HG03064 (cell line): ENCODE measurements around the gene MSI2.

Source experiments
- ATAC-seq: cut with Tn5 transposase; IDR thresholded peaks from one replicate; pipeline ENCODE4 v1.9.1; 2021; ENCODE audit warnings: low read depth; ENCODE audit not compliant: unreplicated experiment

Gene MSI2

GRCh38 chr17:57713140-57713539 is 456.8 kb downstream of the MSI2 start:
- ATAC-seq = no peak

GRCh38 chr17:57714665-57715180 is 458.4 kb downstream of the MSI2 start:
- ATAC-seq = no peak

- ATAC-seq = no peak
Observed at GRCh38 chr17:57715981-57716380, 459.7 kb downstream of the MSI2 start.

GRCh38 chr17:57718878-57719277 is 462.6 kb downstream of the MSI2 start:
- no peak for ATAC-seq

GRCh38 chr17:57720386-57721035 is 464.2 kb downstream of the MSI2 start:
- ATAC-seq = no peak

- no peak for ATAC-seq
Observed at GRCh38 chr17:57721967-57722703, 465.8 kb downstream of the MSI2 start.

- ATAC-seq = no peak
Observed at GRCh38 chr17:57722704-57723043, 466.4 kb downstream of the MSI2 start.

GRCh38 chr17:57723427-57724025 is 467.2 kb downstream of the MSI2 start:
- ATAC-seq = no peak

- ATAC-seq = no peak
Observed at GRCh38 chr17:57724026-57724728, 467.9 kb downstream of the MSI2 start.

- no peak for ATAC-seq
Observed at GRCh38 chr17:57724729-57725125, 468.4 kb downstream of the MSI2 start.

- no peak for ATAC-seq
Observed at GRCh38 chr17:57726213-57726790, 470.0 kb downstream of the MSI2 start.

- ATAC-seq = no peak
Observed at GRCh38 chr17:57726838-57727237, 470.5 kb downstream of the MSI2 start.

- ATAC-seq = no peak
Observed at GRCh38 chr17:57727630-57728175, 471.4 kb downstream of the MSI2 start.

- no peak for ATAC-seq
Observed at GRCh38 chr17:57730026-57730701, 473.8 kb downstream of the MSI2 start.

- ATAC-seq = no peak
Observed at GRCh38 chr17:57732062-57732461, 475.7 kb downstream of the MSI2 start.

GRCh38 chr17:57733085-57733484 is 476.8 kb downstream of the MSI2 start:
- no peak for ATAC-seq
